C1 segment of cervical spinal cord (tissue), 14 donors: Measurements from ENCODE around the gene PPP2R5B.

Source experiments
- DNase-seq, 14 donors: peaks; one replicate each; lab custom pipeline; 2025; lab: John Stamatoyannopoulos, UW

The PPP2R5B gene

DNA sequence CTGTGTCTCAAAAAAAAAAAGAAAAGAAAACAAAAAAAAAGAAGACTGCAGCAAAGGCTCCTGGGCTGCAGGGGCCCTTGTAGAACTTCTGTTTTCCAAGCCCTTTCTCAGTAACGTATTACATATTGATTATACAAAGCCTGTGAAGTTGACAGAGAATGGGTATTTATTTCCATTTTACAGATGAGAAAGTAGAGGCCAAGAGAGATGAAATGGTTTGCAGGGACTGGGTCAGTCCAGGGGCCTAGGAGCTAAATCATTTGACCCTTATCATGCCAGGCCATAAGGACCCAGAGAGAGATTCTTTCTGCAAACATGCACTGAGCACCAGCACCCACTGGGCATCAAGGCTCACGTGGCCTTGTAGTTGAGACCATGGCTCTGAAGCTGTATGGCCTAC lies 4.5 kb downstream of the PPP2R5B start:
- no peak for DNase-seq

DNA sequence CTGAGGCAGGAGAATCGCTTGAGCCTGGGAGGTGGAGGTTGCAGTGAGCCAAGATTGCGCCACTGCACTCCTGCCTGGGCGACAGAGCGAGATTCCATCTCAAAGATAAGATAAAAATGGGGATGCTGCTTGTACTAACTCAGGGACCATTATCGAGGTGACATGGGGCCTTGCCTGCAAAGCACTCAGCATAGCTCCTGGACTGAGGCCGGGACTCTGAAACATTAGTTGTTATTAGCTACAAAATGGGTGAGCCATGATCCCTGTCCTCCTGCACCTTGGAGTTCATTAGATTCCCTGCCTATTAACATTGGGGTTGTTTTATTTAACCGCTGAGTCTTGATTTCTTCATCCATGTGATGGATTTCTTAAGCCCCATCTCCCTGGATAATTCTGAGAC lies 5.1 kb downstream of the PPP2R5B start:
- no peak for DNase-seq

DNA sequence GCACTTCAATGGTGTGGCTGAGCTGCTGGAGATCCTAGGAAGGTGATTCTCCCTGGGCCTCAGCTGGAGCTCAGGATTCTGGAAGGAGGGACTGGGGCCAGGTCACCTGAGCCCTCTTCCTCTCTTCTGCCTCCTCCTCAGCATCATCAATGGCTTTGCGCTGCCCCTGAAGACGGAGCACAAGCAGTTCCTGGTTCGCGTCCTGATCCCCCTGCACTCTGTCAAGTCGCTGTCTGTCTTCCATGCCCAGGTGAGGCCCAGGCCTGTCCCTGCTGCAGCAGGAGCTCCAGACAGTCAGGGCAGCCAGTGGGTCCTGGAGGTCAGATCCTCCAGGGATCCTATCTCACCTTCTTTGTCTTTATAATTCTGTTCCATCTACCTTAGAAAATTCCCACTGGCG lies 5.9 kb downstream of the PPP2R5B start:
- no peak for DNase-seq

DNA sequence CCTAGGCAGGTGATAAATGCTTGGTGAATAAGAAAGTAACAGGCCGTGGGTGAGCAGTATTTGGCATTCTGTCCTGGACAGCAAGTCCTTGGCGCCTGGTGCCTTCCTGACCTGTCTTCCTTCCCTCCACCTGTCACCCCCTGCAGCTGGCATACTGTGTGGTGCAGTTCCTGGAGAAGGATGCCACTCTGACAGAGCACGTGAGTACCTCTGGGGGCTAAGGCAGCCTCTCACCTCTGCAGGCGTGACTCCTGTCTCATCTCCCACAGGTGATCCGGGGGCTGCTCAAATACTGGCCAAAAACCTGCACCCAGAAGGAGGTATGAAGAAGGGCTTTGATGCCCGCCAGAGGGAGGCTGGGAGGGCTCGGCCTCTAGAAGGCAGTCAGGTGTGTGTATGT lies 6.8 kb downstream of the PPP2R5B start:
- no peak for DNase-seq

DNA sequence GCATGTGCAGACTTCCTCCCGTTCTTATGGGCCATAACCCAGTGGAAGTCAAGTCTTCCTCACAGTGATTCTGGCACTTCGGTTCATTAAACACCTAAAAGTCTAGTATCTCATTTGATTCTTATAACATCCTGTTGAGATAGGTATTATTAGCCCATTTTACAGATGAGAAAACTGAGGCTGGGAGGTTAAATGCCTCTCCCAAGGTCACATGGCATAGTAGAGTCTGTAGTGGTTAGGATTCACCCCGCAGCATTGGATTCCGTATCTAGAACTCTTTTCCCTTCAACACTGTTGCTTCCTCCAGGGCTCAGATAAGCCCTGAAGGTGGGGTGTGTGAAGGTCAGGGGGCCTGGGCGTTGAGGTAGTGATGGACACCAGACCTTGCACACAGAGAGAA lies 7.8 kb downstream of the PPP2R5B start:
- no peak for DNase-seq

DNA sequence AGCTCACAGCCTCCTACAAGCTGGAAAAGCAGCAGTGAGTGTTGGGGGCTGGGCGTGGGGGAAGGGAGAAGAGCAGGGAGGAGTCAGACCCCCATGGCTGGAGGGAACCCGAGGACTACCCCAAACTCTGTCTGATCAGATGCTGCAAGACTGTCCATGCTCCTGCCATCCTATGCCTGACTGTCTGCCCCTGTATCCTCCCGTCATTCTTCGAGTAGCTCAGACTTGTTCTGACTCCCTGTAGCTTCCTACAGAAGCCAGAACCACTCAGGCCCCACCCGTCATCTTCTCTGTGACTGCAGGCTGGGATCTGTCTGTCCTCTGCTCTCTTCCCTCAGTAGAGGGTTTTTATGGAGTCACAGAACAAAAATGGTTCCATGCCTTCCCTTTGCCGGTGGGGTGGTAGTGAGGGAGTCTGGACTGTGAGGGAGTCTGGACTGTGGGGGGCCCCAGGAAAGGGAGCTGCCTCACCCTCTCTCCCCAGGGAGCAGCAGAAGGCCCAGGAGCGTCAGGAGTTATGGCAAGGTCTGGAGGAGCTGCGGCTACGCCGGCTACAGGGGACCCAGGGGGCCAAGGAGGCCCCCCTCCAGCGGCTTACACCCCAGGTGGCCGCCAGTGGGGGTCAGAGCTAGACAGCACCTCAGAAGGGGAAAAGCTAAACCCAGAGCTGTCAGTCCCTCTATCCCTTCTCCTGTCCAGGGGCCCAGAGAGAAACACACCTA lies 8.9 kb downstream of the PPP2R5B start:
- no peak for DNase-seq

DNA sequence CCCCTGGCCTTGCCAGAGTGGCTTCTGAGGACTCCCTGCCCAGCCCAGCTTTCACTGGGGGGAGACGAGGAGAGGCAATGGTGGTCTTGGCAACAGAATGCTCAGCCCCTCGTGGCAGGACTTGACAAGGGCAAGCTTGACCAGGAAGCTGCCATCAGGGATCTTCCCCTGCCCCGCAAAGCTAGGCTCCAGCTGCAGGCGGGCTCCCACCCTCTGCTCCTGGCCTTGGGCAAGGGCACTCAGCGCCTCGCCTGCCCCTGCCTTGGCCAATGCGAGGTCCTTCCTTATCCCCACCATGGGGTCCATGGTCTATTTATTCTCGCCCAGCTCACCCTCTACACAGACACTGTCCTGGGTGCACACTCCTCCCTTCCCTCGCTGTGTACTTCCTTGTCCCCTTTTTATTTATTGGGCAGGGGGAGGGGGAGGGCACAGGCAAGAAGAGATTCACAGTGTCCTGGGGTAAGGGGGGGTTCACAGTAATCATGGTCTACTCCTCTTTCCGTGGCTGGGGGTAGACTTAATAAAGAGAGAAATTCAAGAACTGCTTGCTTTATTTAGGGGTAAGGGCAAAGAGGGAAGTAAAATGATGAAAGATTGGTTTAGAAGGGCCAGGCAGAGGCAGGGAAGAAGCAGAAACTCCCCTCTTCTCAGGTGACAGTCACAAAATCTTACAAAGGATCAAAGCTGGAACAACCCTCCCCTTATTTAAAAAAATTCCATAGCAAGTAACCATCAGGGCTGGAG lies 9.6 kb downstream of the PPP2R5B start:
- no peak for DNase-seq

DNA sequence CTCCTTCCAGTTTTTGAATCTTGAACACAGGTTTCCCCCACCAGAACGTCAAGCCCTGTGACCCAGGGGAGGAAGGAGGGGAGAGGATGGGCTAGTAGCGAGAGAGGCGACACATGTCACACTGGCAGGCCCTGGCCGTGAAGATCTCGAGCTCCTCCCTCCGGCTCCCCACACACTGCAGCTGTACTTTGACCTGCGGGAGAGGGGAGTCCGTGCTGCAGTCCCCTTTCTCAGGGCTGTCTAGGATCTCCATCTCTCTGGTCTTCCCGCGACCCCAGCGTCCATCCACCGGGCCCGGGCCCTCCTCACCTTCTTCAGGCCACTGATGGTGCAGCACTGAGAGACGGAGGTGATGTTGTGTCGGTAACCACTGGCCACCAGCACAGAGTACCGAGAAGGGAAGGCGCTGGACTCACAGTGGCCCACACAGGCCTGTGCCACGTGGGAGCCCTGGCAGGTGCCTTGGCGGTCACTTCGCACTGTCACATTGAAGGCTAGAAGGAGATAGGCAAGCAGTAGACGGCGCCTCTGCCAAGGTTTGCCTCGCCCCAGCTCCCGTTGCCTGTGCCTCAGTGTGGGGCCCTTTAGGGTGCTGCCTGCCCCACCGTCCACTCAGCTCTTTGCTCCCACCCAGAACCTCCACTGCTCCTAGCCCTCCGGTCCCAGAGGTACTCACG lies 10.3 kb downstream of the PPP2R5B start:
- DNase-seq, result peak in 1 of 14 donors; percentile 25

DNA sequence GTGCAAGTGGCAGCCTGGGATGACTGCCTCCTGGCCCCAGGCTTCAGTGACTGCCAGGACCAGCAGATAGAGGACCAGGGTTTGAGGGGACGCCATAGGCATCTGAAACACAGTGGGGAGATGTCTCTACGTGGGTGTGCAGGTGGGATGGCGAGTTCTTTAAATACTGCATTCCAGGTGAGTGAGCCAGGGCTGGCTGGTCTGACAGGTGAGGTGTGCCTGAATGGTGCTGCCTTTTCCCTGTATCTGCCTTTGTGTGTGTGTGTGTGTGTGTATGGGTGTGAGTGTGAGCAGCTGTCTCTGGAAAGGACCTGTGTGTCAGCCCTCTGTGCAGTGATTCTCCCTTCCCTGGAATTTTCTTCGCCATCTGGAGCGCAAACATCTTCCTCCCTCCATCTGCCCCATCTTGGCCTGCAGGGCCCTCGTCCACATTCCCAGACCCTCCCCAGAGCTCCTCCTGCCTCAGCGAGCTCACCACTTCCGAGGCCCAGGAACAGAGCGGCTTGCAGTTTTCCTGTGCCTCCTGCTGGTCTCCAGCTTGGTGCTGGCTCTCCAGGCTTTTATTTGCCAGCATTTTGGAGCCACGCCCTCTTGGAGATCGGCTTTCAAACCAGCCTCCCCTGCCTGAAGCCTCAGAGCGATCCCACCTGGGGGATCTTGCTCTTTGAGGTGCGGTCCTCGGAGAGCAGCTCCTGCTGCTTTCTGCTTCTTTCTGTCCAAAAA lies 11.0 kb downstream of the PPP2R5B start, which contains the start of gene GPHA2:
Gene GPHA2, minus strand, starts transcription at position 535 of the 723 bp plus-strand sequence. Its CDS starts 433 bp downstream, at position 102.
- peak in 1 of 14 donors; percentile 60 for DNase-seq

DNA sequence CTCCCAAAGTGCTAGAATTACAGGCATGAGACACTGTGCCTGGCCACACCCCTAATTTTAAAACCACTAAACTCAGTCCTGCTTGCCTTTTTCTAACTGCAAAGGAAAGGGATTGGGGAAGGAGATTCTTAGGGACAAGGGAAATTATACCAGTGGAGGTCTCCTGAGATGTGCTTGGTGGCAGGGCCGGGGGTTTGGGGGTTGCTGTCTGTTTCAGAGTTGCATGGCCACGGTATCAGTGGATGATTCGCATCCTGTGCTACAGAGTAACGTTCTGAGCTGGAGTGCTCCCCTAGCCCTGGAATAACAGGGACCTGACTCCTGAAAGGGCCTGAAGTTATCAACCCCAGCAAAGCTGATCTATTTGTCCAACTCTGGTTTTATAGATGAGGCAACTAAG lies 12.1 kb downstream of the PPP2R5B start:
- no peak for DNase-seq

DNA sequence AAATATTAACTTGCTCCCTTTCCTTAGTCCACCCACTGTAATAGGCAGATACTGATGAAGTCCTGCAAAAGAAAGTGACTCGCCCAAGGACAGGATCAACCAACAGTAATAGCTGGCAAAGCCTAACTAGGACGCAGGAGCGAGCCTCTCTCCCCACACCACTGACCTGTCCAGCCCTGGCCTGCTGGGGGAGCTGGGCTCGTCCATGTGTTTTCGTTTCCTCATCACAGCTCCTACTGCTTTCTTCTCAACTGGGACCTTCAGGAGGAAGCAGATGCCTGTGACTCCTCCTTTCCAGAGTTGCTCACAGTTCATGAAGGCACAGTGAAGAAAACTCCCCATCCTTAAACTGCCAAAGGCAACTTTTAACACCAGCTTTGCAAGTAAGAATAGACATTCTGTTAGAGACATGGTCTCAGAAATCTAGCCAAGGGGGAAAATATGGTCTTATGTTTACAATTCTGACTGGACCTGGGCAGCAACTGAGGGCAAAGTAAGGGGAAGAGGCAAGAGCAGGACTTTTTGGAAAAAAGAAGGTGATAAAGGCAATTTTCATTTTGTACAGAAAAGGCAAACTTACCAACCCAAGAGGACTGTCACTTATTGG lies 22.8 kb downstream of the PPP2R5B start:
- DNase-seq, result no peak

DNA sequence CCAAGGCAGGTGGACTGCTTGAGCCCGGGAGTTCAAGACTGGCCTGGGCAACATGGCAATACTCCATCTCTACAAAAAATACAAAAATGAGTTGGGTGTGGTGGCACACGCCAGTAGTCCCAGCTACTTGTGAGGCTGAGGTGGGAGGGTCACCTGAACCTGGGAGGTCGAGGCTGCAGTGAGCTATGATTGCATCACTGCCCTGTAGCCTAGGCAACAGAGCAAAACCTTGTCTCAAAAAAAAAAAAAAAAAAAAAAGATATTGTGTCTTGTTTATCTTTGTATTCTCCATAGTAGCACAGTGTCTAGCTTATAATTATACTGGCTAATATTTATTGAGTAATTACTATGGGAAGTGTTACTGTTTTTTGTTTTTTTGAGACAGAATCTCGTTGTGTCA lies 27.0 kb downstream of the PPP2R5B start:
- no peak for DNase-seq

DNA sequence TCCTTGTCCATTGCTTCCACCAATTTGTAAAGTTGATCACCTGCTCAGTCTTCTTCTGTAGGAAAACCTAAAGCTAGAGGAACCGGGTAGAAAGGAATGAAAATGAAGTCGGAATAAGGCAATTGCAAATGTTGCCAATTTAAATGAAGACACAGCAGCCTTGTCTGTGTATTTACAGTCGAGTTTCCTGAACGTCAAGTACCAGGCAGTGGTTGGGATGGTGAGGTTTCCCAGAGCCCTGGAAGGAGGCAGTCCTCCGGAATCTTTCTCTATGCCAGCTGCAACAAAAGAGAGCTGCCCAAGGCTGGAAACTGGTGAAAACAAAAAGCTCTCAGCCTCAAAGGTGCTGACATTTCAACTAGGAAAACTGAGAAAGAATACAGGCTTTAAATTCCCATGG lies 29.7 kb downstream of the PPP2R5B start:
- no peak for DNase-seq

DNA sequence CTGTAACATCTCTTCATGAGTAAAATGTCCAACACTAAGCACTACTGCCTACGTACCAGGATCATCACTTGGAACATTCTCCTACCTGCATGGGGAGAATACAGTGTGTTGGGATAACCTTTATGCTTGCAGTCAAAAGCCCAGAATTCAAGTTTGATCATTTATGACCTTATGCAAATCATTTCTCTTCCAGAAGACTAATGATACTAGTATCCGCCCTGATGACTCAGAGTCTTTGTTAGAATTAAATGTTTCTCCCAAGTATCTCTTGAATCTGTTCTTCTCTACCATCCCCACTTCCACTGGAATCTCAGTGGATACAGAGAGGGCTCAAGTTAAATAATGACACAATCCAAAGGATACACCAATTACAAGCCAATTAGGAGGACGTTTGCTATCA lies 35.0 kb downstream of the PPP2R5B start:
- no peak for DNase-seq

DNA sequence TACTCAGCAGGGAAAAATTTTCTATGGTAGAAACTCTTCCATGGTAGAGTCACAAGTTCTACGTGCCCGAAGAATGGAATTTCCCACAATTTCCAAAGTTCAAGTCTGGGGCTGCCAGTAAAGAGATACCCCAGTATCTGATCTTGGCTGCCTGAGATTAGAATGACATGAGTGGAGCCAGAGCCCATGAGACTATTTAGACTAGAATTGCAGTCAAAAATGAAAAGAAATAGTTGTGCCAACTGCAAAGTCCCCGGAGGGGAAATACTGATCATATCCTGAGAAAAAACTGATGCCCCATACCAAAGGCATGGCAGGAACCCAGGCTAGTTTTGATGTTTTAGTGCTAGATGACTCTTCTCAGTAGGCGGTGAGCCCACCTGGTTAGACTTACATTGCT lies 36.2 kb downstream of the PPP2R5B start:
- DNase-seq, result no peak

DNA sequence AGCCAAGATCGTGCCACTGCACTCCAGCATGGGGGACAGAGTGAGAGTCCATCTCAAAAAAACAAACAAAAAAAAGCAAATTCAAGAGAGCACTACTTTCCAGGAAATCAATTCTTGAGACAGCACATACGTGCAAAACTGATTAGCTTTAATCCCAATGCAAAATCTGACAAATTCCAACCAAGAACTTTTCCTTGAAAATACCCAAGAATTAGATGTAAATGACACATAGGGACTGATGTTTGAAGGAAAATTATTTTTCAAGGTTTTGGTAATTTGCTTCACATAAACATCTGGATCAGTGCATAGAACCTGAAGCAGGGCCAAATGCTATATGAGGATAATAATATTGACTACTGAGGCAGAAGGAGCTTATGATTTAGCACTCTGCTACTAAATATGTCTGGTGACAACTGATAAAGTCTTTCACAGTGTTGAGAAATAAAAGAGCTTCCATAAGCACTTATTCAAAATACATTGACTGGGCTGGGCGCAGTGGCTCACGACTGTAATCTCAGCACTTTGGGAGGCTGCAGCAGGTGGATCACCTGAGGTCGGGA lies 38.7 kb downstream of the PPP2R5B start:
- no peak for DNase-seq

DNA sequence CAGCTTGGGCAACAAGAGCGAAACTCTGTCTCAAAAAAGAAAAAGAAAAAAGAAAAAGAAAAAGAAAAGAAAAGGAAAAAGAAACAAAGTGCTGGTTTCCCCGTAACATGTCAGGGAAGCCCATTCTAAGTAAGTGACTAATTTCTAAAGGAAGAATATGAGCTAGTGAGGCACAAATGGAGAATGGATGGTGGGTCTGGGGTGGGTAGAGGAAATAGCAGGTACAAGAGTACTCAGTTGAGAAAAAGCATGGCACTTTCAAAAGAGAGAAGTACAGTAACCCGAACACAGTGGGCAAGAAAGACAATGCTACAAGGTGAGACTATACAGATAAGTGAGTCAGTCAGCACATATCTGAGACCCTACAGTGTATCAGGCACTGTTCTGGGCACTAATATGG lies 42.9 kb downstream of the PPP2R5B start:
- DNase-seq, result no peak

DNA sequence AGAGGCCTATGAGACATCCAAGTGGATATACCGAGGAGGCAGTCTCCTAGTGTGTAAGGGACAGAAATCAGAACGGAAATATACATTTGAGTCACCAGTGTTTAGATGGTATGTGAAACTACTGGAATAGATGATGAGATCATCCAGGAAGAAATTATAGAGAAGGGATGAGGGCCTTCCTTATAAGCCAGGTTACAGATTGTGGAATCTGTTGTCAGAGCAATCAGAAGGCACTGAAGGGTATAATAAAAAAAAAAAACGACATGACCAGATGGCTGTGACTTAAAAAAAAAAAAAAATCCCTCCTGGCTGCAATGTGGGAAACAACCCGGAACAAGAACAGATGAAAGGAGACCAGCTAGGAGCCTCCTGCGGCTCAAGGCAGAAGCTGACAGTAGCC lies 44.7 kb downstream of the PPP2R5B start:
- peak in 1 of 14 donors; percentile 89 for DNase-seq

DNA sequence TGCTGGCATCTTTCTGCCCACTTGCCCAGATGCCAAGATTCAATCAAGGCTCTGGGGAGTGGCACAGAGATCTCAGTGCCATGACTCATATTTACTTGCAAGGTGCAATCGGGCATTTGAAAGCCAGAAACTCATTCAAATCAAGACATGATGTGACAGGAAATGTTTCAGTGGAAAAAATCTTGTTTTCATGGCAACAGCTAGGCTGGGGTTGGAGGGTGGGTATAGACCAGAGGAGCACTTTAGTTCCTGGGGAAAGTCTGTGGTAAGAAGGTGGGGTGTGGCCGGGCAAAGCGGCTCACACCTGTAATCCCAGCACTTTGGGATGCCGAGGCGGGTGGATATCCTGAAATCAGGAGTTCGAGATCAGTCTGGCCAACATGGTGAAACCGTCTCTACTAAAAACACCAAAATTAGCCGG lies 46.3 kb downstream of the PPP2R5B start:
- no peak for DNase-seq

DNA sequence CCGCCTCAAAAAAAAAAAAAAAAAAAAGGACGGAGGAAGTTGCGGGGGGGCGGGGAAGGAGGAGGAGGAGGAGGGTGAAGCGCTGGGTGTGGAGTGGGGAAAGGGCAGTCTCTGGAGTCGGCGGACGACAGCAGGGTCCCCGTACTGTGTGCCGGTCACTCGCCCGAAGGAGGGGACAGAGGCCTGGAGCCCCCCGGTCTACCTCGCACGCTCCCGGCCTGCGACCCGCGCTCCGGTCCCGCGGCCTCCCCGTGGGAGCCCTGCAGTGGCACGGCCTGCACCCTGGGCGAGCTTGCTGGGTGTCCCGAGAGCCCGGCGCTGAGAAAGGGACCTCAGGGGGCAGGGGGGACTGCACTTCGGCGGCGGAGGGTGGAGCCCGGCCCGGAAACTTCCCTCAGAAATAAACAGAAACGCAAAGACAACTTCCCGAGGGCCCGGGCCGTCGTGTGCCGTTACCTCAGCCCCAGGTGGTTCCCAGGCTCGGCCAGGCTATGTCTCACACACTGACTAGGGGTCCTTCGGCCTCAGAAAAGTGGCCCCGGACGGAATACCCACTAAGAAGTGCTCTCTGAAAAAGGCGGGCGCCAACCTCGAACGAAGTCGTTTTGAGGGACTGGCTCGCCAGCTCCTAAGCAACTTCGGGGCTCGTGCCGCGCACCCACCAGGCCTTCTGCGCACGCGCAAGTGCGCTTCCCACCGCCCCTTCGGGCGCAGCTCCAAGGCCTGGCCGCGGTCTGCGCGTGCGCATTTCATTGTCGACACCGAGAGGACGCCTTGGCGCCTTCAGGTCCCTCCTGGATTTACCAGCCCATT lies 47.1 kb downstream of the PPP2R5B start, which contains the start of gene MAJIN:
Gene MAJIN, minus strand, starts transcription at position 688 of the 813 bp plus-strand sequence. CDS start 12,703 bp downstream, outside the sequence.
- DNase-seq, result peak in 12 of 14 donors; percentile 6 to 86 (median 58)
